Calu3 (cell line): ENCODE results near the gene ST7L. TPM values are rescaled to one million over a fixed set of nuclear protein-coding genes. Genes with fewer than 3 reads are reported as not detected.
"Not testable (repeated sequence)": the region's sequence is repeated elsewhere in the genome, so short reads cannot be mapped to it uniquely, and the experiment has no call there.

ENCODE experiments used
- BruUV-seq: library from RNA; stranded (reverse); fragments of 400-500 nt; replicated peaks from 2 replicates; lab custom pipeline; 2021; lab: Mats Ljungman, UMichigan
- CTCF ChIA-PET: fragments of 300-600 bp; sonication (Branson Sonifier 250); formaldehyde crosslinking; loops from one replicate; lab custom pipeline; 2022; ENCODE audit warnings: antibody characterized with exemption; lab: Charles Lee
- DNase-seq: peaks from one replicate; pipeline ENCODE4 v3.0.0; 2022
- H3K27ac Mint-ChIP-seq: one replicate; pipeline ENCODE4 v1.8.0; 2022; ENCODE audit warnings: mixed read lengths; ENCODE audit not compliant: unreplicated experiment
- H3K27me3 Mint-ChIP-seq: one replicate; pipeline ENCODE4 v1.8.0; 2022; ENCODE audit warnings: mixed read lengths; ENCODE audit not compliant: unreplicated experiment
- H3K36me3 Mint-ChIP-seq: one replicate; pipeline ENCODE4 v1.8.0; 2022; ENCODE audit warnings: mild to moderate bottlenecking, moderate library complexity, mixed read lengths; ENCODE audit not compliant: insufficient read depth, unreplicated experiment
- H3K4me1 Mint-ChIP-seq: one replicate; pipeline ENCODE4 v1.8.0; 2022; ENCODE audit warnings: mild to moderate bottlenecking, low read depth, mixed read lengths; ENCODE audit not compliant: unreplicated experiment
- H3K4me3 Mint-ChIP-seq: one replicate; pipeline ENCODE4 v1.8.0; 2022; ENCODE audit warnings: mild to moderate bottlenecking, low read depth, moderate library complexity, mixed read lengths; ENCODE audit not compliant: unreplicated experiment
- H3K9me3 Mint-ChIP-seq: one replicate; pipeline ENCODE4 v1.8.0; 2022; ENCODE audit warnings: low read depth, mixed read lengths; ENCODE audit not compliant: unreplicated experiment
- intact Hi-C: fragments of 100-400 bp; cut with micrococcal nuclease; formaldehyde crosslinking; loops from one replicate; pipeline ENCODE4 v1.10.0; 2022; ENCODE audit not compliant: unreplicated experiment
- total RNA-seq: library from RNA; stranded (reverse); gene quantifications from 2 replicates; pipeline ENCODE4 v1.2.3, GENCODE V29; 2022
- TF ChIP-seq, protein P1 (sequence below): fragments of 200-600 bp; IDR thresholded peaks from one replicate; pipeline ENCODE4 v1.8.0; 2022; ENCODE audit warnings: antibody characterized with exemption; ENCODE audit not compliant: unreplicated experiment

ST7L gene
- total RNA-seq, 1 experiment from 2014 or later, result 15.9 TPM

DNA sequence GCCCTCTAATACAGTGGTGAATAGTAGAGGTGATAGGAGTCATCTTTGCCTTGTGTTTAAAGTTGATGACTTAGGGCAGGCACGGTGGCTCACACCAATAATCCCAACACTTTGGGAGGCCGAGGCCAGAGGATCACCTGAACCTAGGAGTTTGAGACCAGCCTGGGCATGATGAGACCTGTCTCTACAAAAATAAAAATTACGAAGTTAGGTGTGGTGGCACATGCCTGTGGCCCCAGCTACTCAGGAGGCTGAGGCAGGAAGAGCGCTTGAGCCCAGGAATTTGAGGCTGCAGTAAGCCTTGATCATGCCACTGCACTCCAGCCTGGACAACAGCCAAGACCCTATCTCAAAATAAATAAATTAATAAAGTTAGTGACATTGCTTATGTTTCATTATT is 27.3 kb upstream of the ST7L start:
- peak overlapping the region; percentile 40 for H3K27ac Mint-ChIP-seq
- TF ChIP-seq, protein P1, sequence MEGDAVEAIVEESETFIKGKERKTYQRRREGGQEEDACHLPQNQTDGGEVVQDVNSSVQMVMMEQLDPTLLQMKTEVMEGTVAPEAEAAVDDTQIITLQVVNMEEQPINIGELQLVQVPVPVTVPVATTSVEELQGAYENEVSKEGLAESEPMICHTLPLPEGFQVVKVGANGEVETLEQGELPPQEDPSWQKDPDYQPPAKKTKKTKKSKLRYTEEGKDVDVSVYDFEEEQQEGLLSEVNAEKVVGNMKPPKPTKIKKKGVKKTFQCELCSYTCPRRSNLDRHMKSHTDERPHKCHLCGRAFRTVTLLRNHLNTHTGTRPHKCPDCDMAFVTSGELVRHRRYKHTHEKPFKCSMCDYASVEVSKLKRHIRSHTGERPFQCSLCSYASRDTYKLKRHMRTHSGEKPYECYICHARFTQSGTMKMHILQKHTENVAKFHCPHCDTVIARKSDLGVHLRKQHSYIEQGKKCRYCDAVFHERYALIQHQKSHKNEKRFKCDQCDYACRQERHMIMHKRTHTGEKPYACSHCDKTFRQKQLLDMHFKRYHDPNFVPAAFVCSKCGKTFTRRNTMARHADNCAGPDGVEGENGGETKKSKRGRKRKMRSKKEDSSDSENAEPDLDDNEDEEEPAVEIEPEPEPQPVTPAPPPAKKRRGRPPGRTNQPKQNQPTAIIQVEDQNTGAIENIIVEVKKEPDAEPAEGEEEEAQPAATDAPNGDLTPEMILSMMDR, result no peak
- H3K4me3 Mint-ChIP-seq, result no peak overlapping the region
- intact Hi-C loops, result no loop called here
- no peaks in the 10 kb centered on the region for H3K27me3 Mint-ChIP-seq
- no peak for DNase-seq
- H3K4me1 Mint-ChIP-seq, result no peaks in the 10 kb centered on the region
- H3K9me3 Mint-ChIP-seq, result no peaks in the 10 kb centered on the region
- no TSS peak for BruUV-seq
- CTCF ChIA-PET, result interaction anchor here (0.6 to 0.7 kb wide), 2 partner anchors 9 to 239 kb away, joined by 3 to 4 read pairs; no protein-coding TSS in a partner anchor
- peaks cover 21% of the 10 kb centered on the region for H3K36me3 Mint-ChIP-seq

DNA sequence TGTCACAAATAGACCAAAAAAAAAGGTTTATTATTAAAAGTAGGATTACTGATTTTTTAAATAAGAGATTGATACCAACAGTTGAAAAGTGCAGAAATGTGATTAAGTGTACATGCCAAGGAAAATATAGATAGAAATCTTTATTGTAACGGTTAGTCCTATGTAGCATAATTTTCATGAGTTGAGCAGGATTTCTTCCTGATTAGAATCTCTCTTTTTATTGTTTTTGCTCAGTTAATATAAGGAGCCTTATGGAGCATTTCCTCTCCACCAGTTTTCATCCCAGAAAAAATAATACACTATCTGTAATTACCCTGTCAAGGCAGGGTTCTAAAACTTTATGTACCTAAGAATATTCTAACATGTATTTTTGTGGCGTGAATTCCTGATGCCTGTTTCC is 24.1 kb upstream of the ST7L start:
- intact Hi-C loops, result no loop called here
- peaks cover 3% of the 10 kb centered on the region for H3K4me1 Mint-ChIP-seq
- no peak overlapping the region for H3K4me3 Mint-ChIP-seq
- no peak for DNase-seq
- TF ChIP-seq, protein P1, result no peak
- H3K36me3 Mint-ChIP-seq, result peaks cover 5% of the 10 kb centered on the region
- no TSS peak for BruUV-seq
- H3K27me3 Mint-ChIP-seq, result no peaks in the 10 kb centered on the region
- CTCF ChIA-PET, result no interaction called here
- no peaks in the 10 kb centered on the region for H3K9me3 Mint-ChIP-seq
- no peak overlapping the region for H3K27ac Mint-ChIP-seq

DNA sequence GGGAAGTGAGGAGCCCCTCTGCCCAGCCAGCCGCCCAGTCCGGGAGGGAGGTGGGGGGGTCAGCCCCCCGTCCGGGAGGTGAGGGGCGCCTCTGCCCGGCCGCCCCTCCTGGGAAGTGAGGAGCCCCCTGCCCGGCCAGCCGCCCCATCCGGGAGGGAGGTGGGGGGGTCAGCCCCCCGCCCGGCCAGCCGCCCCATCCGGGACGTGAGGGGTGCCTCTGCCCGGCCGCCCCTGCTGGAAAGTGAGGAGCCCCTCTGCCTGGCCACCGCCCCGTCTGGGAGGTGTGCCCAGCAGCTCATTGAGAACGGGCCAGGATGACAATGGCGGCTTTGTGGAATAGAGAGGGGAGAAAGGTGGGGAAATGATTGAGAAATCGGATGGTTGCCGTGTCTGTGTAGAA is 21.5 kb upstream of the ST7L start:
- DNase-seq, CTCF ChIA-PET, H3K4me3 Mint-ChIP-seq, H3K9me3 Mint-ChIP-seq, intact Hi-C loops, H3K27me3 Mint-ChIP-seq, BruUV-seq, H3K27ac Mint-ChIP-seq, H3K36me3 Mint-ChIP-seq: not testable (repeated sequence)
- H3K4me1 Mint-ChIP-seq, result peaks cover 18% of the 10 kb centered on the region

DNA sequence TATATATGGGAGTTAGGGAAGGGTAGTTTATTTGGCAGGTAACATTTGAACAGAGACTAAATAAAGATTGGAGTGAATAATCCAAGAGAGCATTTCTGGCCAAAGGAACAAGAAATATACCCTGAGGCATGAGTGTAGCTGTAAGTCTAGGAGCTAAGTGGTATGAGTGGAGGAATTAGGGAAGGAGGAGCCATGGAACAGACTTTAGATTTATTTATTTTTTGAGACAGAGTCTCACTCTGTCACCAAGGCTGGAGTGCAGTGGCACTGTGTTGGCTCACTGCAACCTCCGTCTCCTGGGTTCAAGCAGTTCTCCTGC is 19.1 kb upstream of the ST7L start:
- H3K36me3 Mint-ChIP-seq, result no peaks in the 10 kb centered on the region
- CTCF ChIA-PET, result interaction anchor here (0.6 to 0.8 kb wide), 2 partner anchors 15 to 98 kb away, joined by 8 to 10 read pairs; no protein-coding TSS in a partner anchor
- BruUV-seq, result no TSS peak
- intact Hi-C loops, result loop anchor here (5.0 kb wide), 1 partner anchor 69 kb away; the partner anchor contains the start of gene RHOC
- H3K27me3 Mint-ChIP-seq, result no peaks in the 10 kb centered on the region
- H3K9me3 Mint-ChIP-seq, result no peaks in the 10 kb centered on the region
- H3K27ac Mint-ChIP-seq, result peak overlapping the region; percentile 40
- TF ChIP-seq, protein P1, result no peak
- peaks cover 34% of the 10 kb centered on the region for H3K4me1 Mint-ChIP-seq
- DNase-seq, result no peak
- no peak overlapping the region for H3K4me3 Mint-ChIP-seq

DNA sequence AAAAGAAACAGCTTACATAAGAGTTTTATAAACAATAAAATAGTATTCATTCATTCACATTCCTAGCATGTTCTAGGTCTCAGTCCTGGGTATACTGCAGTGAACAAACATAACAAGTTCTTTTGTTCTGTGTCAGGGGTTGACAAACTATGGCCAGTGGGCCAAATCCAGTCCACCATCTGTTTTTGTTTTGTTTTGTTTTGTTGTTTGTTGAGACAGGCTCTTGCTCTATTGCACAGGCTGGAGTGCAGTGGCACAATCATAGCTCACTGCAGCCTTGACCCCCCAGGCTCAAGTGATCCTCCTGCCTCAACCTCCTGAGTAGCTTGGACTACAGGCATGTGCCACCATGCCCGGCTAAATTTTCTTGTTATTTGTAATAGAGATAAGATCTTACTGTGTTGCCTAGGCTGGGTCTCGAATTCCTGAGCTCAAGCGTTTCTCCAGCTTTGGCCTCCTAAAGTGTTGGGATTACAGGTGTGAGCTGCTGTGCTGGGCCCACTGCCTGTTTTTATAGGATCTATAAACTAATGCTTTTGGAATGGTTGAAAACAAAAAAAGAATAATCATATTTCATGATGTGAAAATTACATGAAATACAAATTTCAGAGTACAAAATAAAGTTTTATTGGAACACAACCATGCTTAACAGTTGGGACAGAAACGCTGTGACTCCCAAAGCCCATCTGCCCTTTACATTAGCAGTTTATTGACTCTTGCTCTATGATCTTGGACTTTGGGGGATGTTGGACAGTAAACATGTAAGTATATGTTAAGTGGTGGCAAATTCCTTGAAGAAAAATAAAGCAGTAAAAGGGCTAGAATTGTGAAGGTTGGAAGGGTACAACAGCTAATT is 18.5 kb upstream of the ST7L start:
- peak overlapping the region; percentile 40 for H3K27ac Mint-ChIP-seq
- H3K4me1 Mint-ChIP-seq, result peaks cover 34% of the 10 kb centered on the region
- no peaks in the 10 kb centered on the region for H3K27me3 Mint-ChIP-seq
- no peak overlapping the region for H3K4me3 Mint-ChIP-seq
- TF ChIP-seq, protein P1, result no peak
- intact Hi-C loops, result loop anchor here (5.0 kb wide), 1 partner anchor 70 kb away; the partner anchor contains the start of gene RHOC
- BruUV-seq, result no TSS peak
- H3K36me3 Mint-ChIP-seq, result no peaks in the 10 kb centered on the region
- DNase-seq, result peak; percentile 13
- no peaks in the 10 kb centered on the region for H3K9me3 Mint-ChIP-seq
- CTCF ChIA-PET, result interaction anchor here (0.6 to 1.5 kb wide), 5 partner anchors 9 to 98 kb away, joined by 3 to 10 read pairs (median 8); partner anchors contain the start of gene MOV10
